ENCODE measurements around the gene LRRC46.

The LRRC46 gene

DNA sequence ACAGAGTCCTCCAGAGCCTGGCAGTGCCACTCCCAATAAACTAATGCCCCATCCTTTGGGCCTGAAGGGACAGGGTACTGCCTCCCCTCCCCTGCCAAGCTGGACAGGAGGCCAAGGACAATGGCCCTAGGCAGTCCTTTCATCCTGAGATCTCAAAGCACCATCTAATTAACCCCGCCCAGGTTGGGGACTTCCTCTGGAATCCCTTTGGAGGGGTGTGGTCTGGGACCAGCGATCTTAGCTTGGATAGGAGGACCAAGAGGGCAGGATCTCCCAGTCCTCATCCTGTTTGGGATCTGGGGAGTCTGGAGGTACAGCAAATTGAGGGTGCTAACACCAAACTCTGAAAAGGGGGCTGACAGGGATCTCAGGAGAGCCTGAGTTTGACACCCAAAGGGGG lies 37.6 kb downstream of the LRRC46 start:
- H3K4me3 ChIP-seq (ENCODE audit: low read depth, low read length): no peak overlapping the region
- DNase-seq (ENCODE audit: low read depth): no peak

DNA sequence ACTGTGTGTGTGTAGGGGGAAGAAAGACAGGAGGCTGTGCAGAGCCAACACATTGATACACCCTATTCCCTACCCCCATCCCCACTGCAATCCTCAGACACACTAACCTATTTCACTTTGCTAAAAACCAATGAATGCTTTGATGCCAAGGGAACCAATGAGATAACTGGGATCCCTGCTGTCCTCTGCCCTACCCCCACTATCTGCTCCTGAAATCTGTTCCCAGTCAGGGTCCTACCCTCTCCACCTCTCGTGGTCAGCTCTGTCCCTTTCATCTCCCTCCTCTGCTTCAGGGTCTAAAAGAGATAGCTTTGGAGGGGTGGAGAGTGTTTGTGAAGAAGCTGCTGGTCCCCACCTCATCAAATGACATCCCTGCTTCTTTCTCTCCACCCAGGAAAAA lies 38.6 kb downstream of the LRRC46 start:
- no peak for DNase-seq (ENCODE audit: low read depth)
- no peak overlapping the region for H3K4me3 ChIP-seq (ENCODE audit: low read depth, low read length)

DNA sequence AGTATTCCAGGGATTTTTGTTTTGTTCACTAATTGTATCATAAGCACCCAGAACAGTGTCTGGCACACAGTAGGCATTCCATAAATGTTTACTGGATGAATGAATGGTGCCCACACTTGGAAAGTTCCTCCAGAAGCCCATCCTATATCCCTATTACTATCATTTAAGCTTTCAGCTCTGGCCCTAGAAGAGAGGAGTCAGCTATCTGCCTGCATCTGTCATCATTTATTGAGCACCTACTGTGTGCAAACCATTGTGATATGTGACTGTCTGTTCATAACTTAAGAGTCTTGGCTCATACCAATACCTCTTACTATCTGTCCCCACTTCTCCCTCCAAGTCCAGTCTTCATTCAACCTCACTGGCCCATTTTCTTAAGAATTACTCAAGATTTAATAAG lies 39.6 kb downstream of the LRRC46 start:
- DNase-seq (ENCODE audit: low read depth): no peak
- no peak overlapping the region for H3K4me3 ChIP-seq (ENCODE audit: low read depth, low read length)

DNA sequence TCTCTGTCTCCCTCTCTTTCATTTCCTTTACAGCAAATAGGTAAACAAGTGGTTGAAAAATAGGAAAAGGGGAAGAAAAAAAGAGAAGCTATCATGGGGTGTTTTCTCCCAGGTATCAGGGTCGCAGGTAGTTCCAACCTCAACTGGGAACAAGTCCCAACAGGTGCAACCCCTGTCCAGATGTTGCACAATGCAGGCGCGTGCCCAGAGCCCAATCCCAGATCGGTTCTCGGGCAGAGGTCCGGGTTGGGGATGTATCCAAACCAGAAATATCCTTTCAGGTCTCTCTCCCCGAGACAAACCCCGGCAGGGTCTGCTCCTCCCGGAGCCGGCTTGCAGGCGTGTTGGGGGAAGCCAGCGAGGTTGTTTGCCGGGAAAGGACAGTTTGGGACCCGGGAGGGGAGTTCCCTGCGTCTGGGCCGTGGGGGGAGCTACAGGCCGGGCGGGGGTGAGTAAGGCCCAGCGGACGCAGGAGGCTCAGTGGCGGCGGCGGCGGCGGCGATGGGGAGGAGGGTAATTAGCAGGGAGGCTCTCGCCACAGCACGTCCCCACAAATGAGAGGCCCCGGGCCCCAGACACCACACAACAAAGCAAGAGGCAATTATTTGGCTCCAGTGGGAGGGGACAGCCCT lies 40.7 kb downstream of the LRRC46 start:
- H3K4me3 ChIP-seq (ENCODE audit: low read depth, low read length): no peak overlapping the region
- no peak for DNase-seq (ENCODE audit: low read depth)

DNA sequence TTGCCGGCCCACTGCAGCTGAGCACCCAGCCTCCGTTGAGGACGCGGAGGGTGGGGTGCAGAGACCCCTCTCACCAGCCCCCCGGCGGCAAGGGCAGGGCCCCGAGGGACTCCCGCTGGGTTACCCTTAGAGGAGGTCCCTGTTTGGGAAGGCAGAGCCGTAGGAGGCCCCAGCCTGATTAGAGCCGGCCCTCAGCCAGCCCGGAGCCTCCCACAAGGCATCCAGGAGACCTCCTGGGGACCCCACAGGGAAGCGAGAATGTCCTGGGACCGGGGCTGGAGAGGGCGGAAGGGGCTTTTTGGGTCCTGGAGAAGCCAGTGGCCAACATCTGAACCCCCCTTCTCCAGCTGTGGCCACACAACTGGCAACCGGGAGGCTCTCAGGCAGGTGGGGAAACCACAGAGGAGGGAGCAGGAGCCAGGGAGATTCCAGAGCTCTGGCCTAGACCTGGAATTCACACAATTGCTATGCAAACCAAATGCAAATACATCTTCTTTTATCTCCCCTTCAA lies 41.2 kb downstream of the LRRC46 start:
- DNase-seq (ENCODE audit: low read depth): no peak

DNA sequence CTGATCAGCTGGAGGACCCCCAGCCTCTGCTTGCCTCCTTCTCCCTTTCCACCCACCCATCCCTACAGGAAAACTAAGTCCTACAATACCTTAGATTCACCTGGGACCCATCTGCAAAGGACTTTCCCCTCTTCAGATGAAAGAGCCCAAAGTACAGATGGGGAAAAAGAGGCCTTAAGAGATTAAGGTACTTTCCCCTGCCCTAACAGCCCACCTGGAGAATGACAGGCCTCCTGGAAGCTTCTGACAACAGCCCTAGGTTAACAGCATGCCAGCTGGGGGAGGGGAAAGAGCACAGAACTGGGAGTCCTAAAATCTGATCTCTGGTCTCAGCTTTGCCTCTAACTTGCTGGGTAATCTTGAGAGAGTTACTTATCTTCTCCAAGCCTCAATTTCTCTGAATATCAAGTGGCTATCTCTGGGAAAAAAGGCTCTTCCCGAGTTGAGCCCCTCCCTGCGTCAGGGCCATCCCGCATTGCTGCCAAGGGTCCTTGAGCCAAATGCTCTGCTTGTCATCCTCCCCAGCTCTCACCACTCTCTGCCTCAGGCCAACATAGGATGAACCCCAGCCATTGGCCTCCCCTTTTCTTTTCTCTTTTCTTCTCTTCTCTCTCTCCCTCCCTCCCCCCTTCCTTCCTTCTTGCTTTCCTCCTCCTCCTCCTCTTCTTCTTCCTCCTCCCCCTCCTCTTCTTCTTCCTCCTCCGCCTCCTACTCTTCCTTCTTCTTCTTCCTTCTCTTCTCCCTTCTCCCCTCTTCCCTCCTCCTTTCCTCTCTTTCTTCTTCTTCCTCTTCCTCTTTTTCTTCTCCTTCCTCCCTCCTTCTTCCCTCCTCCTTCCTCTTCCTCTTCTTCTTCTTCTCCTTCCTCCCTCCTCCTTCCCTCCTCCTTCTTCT lies 42.0 kb downstream of the LRRC46 start:
- DNase-seq (ENCODE audit: low read depth): no peak
- H3K4me3 ChIP-seq (ENCODE audit: low read depth, low read length): no peak overlapping the region

More for the DNA sequence above, 41.2 kb downstream of the LRRC46 start:
- no peak overlapping the region for H3K4me3 ChIP-seq (ENCODE audit: low read depth, low read length)

DNA sequence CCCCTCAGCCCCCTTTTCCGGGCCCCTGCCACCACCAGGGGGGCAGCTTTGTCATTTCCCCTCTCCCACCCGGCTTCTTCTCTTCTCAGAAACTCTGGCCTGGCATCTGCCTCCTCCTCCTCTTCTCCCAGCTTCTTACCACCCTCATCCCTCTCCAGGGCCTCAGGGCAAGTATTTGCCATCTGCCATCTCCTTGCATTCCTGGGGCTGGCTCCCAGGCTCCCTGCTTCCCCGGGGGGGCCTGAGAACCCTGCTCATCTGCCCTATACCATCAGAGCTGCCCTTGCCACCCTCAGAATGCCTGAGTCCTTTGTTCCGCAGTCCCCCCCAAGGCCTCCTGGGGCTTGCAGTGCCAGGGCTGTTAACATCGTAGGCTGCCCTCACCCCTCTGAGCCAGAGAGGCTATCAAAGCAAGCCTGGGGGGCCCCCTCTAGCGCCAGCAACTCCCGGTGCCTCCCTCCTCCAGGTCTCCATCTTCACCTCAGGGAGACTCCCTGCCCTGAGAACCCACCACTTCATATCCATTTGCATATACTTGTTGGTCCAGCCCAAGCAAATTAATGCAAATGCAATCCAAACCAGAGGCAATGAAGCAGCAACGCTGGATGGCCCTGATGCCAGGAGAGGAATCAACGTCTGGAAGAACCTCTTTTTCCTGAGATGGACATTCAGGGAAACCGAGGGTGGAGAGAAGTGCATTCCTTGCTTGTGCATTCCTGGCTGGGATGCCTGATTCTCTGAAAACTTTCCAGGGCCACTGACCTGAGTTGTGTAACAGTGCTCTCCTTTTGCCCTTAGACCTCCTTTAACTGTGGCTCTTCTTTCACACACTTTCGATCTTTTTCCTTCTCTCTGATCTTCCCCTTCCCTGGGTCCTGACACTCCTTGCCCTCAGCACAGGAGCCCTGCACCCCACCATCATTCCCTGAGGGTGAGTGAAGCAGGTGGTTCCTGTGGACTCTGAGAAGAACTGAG lies 43.8 kb downstream of the LRRC46 start:
- DNase-seq (ENCODE audit: low read depth): no peak
- no peak overlapping the region for H3K4me3 ChIP-seq (ENCODE audit: low read depth, low read length)

DNA sequence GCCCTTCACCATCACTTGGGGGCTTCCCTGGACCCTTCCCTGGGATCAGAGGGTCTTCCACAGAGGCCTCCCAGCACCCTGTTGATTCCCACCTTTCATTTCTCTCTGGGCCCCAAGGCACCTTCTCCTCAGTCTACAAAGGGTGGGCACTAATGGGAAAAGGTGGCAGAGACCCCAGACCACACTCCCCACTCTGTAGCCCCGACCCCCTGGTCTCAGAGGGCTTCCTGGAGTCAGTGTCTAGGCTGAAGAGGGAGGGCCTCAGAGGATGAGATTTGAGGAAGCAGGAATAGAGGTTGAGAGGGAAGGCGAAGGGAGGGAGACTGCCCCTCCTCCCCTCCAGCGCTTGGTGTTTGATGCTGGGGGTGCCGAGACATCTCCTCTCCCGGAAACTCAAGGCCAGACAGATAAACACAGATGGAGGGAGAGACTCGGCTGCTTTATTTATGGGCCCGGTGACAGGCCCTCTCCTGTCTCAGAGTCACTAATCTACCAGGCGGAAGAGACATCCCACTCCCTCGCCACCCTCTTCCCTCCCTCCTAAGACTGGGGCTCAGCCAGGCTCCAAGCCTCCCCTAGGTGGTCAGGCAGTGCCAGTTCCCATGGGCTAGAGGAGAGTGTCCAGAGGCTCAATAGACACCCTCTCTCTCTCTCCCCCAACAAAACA lies 46.0 kb downstream of the LRRC46 start:
- DNase-seq (ENCODE audit: low read depth): no peak
- H3K4me3 ChIP-seq (ENCODE audit: low read depth, low read length): no peak overlapping the region

DNA sequence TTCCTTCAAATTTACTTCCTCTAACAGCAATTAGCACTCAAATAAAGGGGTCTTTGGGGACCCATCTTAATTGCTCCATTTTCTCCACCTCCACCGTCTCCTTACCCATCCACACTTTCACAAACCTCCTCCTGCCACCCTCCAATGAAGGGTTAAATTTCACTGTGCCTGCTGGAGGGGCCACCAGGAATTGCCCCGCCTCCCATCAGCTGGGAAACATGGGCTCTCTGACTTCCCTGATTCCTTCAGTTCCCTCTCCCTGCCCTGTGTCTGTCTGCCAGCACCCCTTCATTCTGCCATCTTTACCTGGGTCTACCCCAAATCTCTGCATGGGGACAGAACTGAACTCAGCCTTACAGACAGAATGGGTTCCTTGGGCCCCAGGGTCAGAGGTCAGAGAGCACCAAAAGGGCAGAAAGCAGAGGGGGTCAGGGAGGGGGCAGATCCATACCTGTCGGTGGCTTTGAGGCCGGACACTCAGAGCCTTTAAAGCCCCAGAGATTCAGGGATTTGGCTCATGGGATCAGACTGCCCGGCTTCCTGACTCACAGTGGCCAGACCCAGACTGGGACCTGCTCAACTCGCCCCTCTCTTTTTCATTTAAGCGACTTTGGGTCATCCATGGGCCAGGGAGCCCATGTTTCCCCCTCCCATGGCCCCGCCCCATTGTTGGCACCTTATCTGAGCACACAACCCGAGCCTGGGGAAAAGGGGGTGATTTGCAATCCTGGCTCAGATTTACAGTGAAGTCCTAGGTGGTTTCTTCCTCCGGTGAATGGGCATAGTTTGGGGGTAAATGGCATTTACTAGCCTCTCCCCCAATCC lies 46.9 kb downstream of the LRRC46 start:
- DNase-seq (ENCODE audit: low read depth): no peak
- no peak overlapping the region for H3K4me3 ChIP-seq (ENCODE audit: low read depth, low read length)

DNA sequence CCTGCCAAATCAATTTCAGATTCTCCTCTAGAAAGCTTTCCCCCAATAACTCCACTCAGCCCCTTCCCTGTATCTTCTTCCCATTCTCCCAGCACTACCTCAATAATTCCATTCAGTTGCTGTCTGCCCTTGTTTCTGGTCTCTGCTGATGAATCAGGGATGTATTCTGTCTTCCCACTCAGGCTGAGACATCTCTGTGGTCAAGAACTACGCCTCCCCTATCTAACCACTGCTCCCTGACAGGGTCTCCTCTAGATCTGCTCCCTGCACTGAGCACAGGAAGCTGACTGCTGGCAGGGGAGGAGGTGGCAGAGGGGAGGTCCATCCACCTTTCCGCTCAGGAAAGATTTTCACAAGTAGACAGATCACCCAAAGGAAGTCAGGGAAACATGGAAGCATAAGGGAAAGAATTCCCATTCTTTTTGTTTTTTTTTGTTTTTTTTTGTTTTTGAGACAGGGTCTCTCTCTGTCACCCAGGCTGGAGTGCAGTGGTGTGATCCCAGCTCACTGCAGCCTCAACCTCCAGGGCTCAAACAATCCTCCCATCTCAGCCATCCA lies 47.6 kb downstream of the LRRC46 start:
- DNase-seq (ENCODE audit: low read depth): peak; percentile 44

DNA sequence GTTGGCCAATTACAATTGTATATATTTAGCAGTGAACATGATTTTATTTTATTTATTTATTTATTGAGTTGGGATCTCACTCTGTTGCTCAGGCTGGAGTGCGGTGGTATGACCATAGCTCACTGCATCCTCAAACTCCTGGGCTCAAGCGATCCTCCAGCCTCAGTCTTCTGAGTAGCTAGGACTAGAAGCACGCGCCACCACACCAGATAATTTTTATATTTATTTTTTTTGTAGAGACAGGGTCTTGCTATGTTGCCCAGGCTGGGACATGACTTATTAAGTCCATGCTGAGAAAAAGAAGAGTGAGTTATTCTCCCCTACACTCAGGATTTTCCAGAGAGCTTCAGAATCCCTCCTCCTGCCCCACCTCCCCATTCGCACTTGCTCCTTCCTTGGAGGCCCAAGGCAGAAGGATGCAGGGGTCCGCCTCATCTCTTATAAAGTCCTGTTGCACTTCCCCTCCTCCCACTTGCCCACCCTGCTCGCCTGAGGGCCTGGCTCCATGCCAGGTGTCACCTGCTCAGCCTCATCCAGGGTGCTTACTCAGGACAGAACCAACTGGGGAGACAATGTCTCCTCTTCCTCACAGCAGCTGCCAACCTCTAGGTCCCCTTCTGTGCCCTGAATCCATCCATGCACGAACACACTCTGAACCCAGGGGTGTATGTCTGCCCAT lies 48.4 kb downstream of the LRRC46 start:
- DNase-seq (ENCODE audit: low read depth): no peak

More for the DNA sequence above, 47.6 kb downstream of the LRRC46 start:
- H3K4me3 ChIP-seq (ENCODE audit: low read depth, low read length): no peak overlapping the region

DNA sequence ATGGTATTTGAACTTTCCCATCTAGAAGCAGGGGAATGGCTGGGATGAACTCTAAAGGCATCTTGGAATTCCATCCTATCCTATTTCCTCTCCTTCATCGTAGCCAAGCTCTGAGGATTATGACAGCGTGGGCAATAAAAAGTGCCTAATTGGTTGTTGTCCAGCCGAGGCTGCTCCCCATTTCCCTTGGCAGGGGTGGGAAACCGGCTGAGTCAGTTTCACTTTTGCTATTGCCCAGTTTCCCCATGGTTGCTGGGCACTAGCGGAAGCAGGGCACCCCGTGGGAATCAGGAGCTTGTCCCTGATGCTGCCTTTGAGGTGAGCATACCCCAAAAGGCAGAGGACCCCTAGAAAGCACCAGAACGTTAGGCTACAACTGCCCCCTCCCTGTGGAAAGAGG lies 50.8 kb downstream of the LRRC46 start:
- no peak for DNase-seq (ENCODE audit: low read depth)
- H3K4me3 ChIP-seq (ENCODE audit: low read depth, low read length): no peak overlapping the region

More for the DNA sequence above, 48.4 kb downstream of the LRRC46 start:
- H3K4me3 ChIP-seq (ENCODE audit: low read depth, low read length): no peak overlapping the region

DNA sequence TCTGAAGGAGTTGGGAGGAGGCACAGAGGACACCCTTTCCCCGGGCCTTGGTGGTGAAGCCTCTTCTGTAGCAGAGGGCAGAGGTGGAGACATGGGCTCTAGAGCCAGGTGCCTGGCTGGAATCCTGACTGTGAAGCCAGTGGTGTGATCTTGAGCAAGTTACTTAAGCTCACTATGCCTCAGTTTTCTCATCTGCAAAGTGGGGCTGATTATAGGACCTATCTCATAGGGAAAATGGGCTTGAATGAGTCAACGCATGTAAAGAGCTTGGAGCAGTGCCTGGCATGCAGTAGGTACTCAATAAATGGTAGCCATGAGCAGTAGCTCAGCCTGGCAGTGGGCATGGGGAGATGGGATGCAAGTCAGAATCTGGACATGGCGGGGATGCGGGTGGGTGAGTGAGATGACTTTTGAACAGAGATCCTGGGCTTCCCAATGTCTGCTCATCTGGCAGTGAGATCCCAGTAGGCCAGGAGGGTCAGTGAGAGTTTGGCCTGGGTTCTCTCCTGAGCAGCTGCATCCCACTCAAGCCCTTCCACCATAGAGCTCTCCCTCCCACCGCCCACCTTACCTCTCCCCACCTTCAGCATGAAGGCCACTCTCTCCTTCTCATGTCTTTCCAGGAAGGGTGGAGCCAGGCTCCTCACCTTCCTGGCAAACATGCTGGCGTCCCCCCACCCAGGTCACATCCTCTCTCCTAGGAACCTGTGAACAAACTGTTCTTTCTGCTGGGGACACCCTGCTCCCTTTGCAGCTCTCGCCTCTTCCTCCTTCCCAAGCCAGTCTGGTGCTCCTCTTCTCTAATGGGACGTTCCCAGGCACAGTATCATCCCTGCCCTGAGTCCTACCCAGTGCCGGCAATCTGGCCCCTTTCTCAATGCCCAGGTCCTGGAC lies 51.5 kb downstream of the LRRC46 start:
- no peak for DNase-seq (ENCODE audit: low read depth)
- H3K4me3 ChIP-seq (ENCODE audit: low read depth, low read length): no peak overlapping the region

DNA sequence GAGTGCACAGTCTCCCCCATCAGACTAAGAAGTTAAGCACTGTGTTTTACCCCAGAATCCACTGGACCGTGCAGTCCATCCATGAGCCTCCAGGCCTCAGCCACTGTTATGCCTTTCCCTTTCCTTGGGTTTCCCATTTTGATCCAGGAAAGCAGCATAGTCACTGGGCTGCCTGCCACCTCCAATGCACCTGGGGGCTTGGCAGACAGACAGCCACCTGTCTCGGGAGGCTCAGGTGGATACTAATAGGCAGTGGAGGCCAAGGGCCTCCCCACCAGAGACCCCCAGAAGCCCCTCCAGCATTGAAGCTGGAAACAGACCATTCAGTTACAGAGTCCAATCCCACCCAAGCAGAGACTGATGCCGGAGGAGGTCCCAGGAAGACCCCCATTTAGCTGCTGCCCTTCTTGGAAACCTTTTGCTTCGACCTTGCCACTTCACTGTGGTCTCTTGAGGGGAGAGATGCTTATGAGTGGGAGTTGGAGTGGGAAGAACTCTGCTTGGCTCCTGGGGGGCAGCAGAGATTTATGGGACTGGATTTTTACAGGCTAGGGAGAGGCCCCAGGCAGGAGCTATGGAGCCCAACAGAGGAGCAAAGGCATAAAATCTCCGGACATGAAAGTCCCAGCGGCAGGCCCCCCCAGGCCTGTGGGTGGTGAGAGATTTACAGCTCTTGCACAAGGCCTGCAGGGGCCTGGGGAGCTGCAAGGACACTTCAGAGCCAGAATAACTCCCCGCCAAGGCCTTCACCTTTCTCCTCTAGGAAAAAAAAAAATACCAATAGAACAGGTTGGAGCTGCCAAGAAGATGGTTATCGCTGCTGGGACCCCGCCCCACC lies 52.3 kb downstream of the LRRC46 start:
- H3K4me3 ChIP-seq (ENCODE audit: low read depth, low read length): no peak overlapping the region
- DNase-seq (ENCODE audit: low read depth): peak; percentile 37

DNA sequence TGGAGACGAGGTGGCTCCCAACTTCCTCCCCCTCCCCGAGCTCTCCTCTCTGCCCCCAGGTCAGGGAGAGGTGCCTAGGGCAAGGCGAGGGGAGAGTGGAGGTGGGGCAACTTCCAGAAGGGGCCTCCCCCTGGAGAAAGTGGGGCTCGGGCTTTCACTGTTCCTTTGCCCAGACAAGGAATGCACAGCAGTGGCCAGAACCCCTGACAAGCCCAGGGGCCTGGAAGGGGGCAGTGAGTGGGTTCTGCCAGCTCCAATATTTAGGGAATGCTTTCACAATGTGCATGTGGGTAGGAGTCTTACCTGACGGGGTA lies 52.9 kb downstream of the LRRC46 start:
- DNase-seq (ENCODE audit: low read depth): no peak
- H3K4me3 ChIP-seq (ENCODE audit: low read depth, low read length): no peak overlapping the region
